ENCODE results near the gene SOX18. TPM values are rescaled to one million over a fixed set of nuclear protein-coding genes. Genes with fewer than 3 reads are reported as not detected.
A peak's percentile ranks its signal among the peaks of the same experiment; 100 is the strongest.

The SOX18 gene
- total and polyA plus RNA-seq, 2 of the 13 experiments (the other 11 are each of a cell fraction or from before 2014, with no cell fraction given), result 1.6 to 1.9 TPM

GRCh38 chr20:64062596-64063388, 13.4 kb upstream of the SOX18 start, which contains the start of gene TCEA2 (continued):
- TF ChIP-seq ZNF646 (CRISPR knock-in tag; IDR thresholded peaks at IDR 0.05), result no peak; the same call in 1 of the 2 replicates
- TF ChIP-seq NFAT5 (CRISPR knock-in tag; IDR thresholded peaks at IDR 0.05), result no peak; the same call in 1 of the 2 replicates
- TF ChIP-seq MXD1 (CRISPR knock-in tag; IDR thresholded peaks at IDR 0.05), result peak; percentile 92
- TF ChIP-seq ARNT (IDR thresholded peaks at IDR 0.05), result no peak
- TF ChIP-seq LBX2 (CRISPR knock-in tag; IDR thresholded peaks at IDR 0.05; ENCODE audit: borderline replicate concordance), result peak; percentile 63
- TF ChIP-seq ZNF567 (CRISPR knock-in tag; IDR thresholded peaks at IDR 0.05; ENCODE audit: borderline replicate concordance), result peak; percentile 97; the same call in 1 of the 2 replicates
- peak; percentile 91 for TF ChIP-seq TBX2 (CRISPR knock-in tag; IDR thresholded peaks at IDR 0.05; ENCODE audit: borderline replicate concordance)
- TF ChIP-seq ARID4A (CRISPR knock-in tag; IDR thresholded peaks at IDR 0.05; ENCODE audit: borderline replicate concordance), result peak; percentile 89; the same call in 1 of the 2 replicates
- peak; percentile 26; the same call in 1 of the 2 replicates for TF ChIP-seq ATF3 (CRISPR knock-in tag; IDR thresholded peaks at IDR 0.05)

Measured in HepG2 (cell line).